Thyroid gland (tissue), 4 donors: ENCODE data around the gene UGT2B15. TPM values are rescaled to one million over a fixed set of nuclear protein-coding genes. Genes with fewer than 3 reads are reported as not detected.
"Not testable (repeated sequence)": the region's sequence is repeated elsewhere in the genome, so short reads cannot be mapped to it uniquely, and the experiment has no call there.

Experiments used
- DNase-seq, 2 donors: peaks; one replicate each; pipeline ENCODE4 v3.0.0-alpha.2; 2019
- H3K27ac ChIP-seq, 3 donors: fragments of 200-600 bp; sonication (generic); 1 replicate in 2 of 3; 2 replicates in 1 of 3; pipeline ENCODE4 v1.5.1; 2016 to 2019; ENCODE audit warnings: mild to moderate bottlenecking in 1 of 3, moderate library complexity in 1 of 3
- H3K27me3 ChIP-seq: fragments of 200-600 bp; sonication (generic); one replicate; pipeline ENCODE4 v1.5.1; 2019
- H3K36me3 ChIP-seq, 2 donors: fragments of 200-600 bp; sonication (generic); one replicate each; pipeline ENCODE4 v1.5.1; 2016 to 2019
- H3K4me1 ChIP-seq, 2 donors: fragments of 200-600 bp; sonication (generic); one replicate each; pipeline ENCODE4 v1.5.1; 2017 to 2019
- H3K4me3 ChIP-seq, 3 donors: fragments of 200-600 bp; sonication (generic); replicated peaks in 1 of 3; 1 replicate in 2 of 3; 2 replicates in 1 of 3; pipeline ENCODE4 v1.5.1; 2016; ENCODE audit warnings: mild to moderate bottlenecking in 1 of 3
- H3K9me3 ChIP-seq: fragments of 200-600 bp; sonication (generic); one replicate; pipeline ENCODE4 v1.5.1; 2017
- POLR2A ChIP-seq, 2 donors: fragments of 450-650 bp; IDR thresholded peaks; one replicate each; pipeline ENCODE4 v1.6.1; 2017; ENCODE audit warnings: antibody characterized with exemption in 2 of 2, mild to moderate bottlenecking in 2 of 2, moderate library complexity in 1 of 2
- WGBS, 2 donors: methylation state at CpG; one replicate each; pipeline ENCODE4 v1.1.5; 2017; 5-methylcytosine and 5-hydroxymethylcytosine counted together
- intact Hi-C: fragments of 100-400 bp; cut with DNase I; formaldehyde crosslinking; loops from one replicate; pipeline ENCODE4 v1.15.1; 2023
- total RNA-seq, 4 donors: library from RNA; depleted of rRNA; stranded (reverse); fragments of >200 nt; gene quantifications; one replicate each; pipeline ENCODE4 v1.2.3, GENCODE V29; 2016
- TF ChIP-seq, protein P1 (sequence below), 6 experiments: fragments of 200-600 bp in 3 of 6; fragments of 450-650 bp in 3 of 6; sonication (generic) in 3 of 6; IDR thresholded peaks; one replicate each; pipeline ENCODE4 v1.5.1; 2016 to 2019; ENCODE audit warnings: antibody characterized with exemption in 6 of 6, mild to moderate bottlenecking in 2 of 6, inconsistent platforms in 1 of 6, moderate library complexity in 1 of 6

UGT2B15 gene
- total RNA-seq, 4 donors from 2014 or later, result not detected

DNA sequence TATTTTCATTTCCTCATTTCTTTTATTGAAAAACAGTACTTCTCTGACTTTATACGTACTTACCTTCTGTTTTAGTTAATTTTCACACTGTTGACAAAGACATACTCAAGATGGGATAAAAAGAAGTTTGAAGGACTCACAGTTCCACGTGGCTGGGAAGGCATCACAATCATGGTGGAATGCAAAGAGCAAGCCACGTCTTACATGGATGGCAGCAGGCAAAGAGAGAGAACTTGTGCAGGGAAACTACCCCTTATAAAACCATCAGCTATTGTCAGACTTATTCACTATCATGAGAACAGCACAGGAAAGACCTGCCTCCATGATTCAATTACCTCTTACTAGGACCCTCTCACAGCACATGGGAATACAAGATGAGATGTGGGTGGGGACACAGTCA is 20.7 kb upstream of the UGT2B15 start:
- Histone ChIP-seq H3K4me1 (no peaks in the 10 kb centered on the region), H3K9me3 (no peaks in the 10 kb centered on the region), H3K27me3 (no peaks in the 10 kb centered on the region), H3K36me3 (no peaks in the 10 kb centered on the region), H3K4me3 (no peak overlapping the region), H3K27ac (no peak overlapping the region)
- intact Hi-C loops, result no loop called here
- TF ChIP-seq POLR2A (IDR thresholded peaks at IDR 0.05), result no peak
- TF ChIP-seq, protein P1, sequence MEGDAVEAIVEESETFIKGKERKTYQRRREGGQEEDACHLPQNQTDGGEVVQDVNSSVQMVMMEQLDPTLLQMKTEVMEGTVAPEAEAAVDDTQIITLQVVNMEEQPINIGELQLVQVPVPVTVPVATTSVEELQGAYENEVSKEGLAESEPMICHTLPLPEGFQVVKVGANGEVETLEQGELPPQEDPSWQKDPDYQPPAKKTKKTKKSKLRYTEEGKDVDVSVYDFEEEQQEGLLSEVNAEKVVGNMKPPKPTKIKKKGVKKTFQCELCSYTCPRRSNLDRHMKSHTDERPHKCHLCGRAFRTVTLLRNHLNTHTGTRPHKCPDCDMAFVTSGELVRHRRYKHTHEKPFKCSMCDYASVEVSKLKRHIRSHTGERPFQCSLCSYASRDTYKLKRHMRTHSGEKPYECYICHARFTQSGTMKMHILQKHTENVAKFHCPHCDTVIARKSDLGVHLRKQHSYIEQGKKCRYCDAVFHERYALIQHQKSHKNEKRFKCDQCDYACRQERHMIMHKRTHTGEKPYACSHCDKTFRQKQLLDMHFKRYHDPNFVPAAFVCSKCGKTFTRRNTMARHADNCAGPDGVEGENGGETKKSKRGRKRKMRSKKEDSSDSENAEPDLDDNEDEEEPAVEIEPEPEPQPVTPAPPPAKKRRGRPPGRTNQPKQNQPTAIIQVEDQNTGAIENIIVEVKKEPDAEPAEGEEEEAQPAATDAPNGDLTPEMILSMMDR (IDR thresholded peaks at IDR 0.05), result no peak
- DNase-seq, result no peak
- whole genome bisulfite sequencing, 2 donors, result 68 to 77% methylated on average over 3 of the region's 3 CpGs

DNA sequence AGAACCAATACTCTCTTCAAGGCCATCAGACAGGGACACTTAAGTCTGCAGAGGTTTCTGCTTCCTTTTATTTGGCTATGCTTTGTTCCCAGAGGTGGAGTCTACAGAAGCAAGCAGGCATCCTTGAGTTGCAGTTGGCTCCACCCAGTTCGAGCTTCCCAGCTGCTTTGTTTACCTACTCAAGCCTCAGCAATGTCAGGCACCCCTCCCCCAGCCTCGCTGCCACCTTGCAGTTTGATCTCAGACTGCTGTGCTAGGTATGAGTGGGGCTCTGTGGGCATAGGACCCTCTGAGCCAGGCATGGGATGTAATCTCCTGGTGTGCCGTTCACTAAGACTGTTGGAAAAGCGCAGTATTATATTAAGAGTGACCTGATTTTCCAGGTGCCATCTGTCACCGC is 12.6 kb upstream of the UGT2B15 start:
- H3K9me3 ChIP-seq, result no peaks in the 10 kb centered on the region
- DNase-seq, result no peak
- H3K36me3 ChIP-seq, result no peaks in the 10 kb centered on the region
- intact Hi-C loops, result no loop called here
- no peaks in the 10 kb centered on the region for H3K27me3 ChIP-seq
- no peak overlapping the region for H3K27ac ChIP-seq
- no peak for TF ChIP-seq POLR2A (IDR thresholded peaks at IDR 0.05)
- TF ChIP-seq, protein P1 (IDR thresholded peaks at IDR 0.05), result no peak
- no peaks in the 10 kb centered on the region for H3K4me1 ChIP-seq
- 82 to 95% methylated on average over 2 to 5 of the region's 5 CpGs for WGBS, 2 donors
- no peak overlapping the region for H3K4me3 ChIP-seq

GRCh38 chr4:68681298-68681697 is 10.8 kb upstream of the UGT2B15 start:
- H3K4me3 ChIP-seq, intact Hi-C loops, DNase-seq, H3K36me3 ChIP-seq, H3K4me1 ChIP-seq, H3K9me3 ChIP-seq, H3K27ac ChIP-seq, H3K27me3 ChIP-seq: not testable (repeated sequence)
- WGBS, 2 donors, result 86 to 91% methylated on average over 3 of the region's 3 CpGs

DNA sequence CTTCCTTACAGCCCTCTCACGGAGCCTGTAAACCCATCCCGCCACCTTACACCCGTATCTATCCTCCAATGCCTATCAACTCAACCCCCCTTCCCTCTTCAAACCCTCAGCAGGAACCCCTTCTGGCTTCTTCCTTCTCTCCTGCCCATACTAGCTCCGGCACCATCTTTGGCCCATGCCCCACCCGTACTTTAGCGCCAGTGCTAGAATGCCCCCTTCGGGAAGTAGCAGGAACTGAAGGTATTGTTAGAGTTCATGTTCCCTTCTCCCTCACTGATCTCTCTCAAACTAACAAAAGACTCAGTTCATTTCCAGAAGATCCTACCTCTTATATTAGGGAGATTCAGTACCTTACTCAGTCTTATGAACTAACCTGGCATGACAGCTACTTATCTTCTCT is 2.7 kb upstream of the UGT2B15 start:
- H3K36me3 ChIP-seq, result no peaks in the 10 kb centered on the region
- 93 to 97% methylated on average over 7 of the region's 7 CpGs for WGBS, 2 donors
- TF ChIP-seq POLR2A (IDR thresholded peaks at IDR 0.05), result no peak
- TF ChIP-seq, protein P1 (IDR thresholded peaks at IDR 0.05), result no peak
- H3K4me1 ChIP-seq, result no peaks in the 10 kb centered on the region
- DNase-seq, result no peak
- no peak overlapping the region for H3K4me3 ChIP-seq
- no peak overlapping the region for H3K27ac ChIP-seq
- no peaks in the 10 kb centered on the region for H3K9me3 ChIP-seq
- intact Hi-C loops, result no loop called here
- no peaks in the 10 kb centered on the region for H3K27me3 ChIP-seq

GRCh38 chr4:68671217-68671616 is 765 bp upstream of the UGT2B15 start:
- H3K9me3 ChIP-seq, H3K27ac ChIP-seq, intact Hi-C loops, H3K4me3 ChIP-seq, H3K4me1 ChIP-seq, H3K36me3 ChIP-seq, DNase-seq, H3K27me3 ChIP-seq: not testable (repeated sequence)
- TF ChIP-seq, protein P1 (IDR thresholded peaks at IDR 0.05), result peak in 2 of 6 experiments; percentile 7 to 20

DNA sequence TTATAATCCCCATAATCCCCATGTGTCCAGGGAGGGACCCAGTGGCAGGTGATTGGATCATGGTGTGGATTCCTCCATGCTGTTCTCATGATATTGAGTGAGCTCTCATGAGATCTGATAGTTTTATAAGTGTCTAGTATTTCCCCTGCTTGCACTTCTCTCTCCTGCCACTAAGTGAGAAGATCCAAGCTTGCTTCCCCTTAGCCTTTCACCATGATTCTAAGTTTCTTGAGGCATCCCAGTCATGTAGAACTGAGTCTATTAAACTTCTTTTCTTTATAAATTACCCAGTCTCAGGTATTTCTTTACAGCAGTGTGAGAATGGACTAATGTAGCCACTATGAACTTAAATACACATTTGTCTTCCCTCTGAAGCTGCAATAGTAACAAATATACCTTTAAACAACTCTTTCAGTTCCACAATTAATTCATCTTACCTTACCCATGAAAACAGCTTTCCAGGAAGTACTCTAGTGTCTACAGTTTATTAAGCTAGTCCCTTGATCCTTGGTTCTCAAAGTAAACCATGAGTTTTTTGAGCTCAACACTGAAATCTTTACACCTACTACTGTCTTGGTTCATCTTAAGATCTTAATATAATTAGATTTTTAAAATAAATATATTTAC is 1.8 kb downstream of the UGT2B15 start:
- intact Hi-C loops, H3K36me3 ChIP-seq, H3K4me1 ChIP-seq, H3K27me3 ChIP-seq, H3K4me3 ChIP-seq, H3K27ac ChIP-seq, H3K9me3 ChIP-seq, DNase-seq: not testable (repeated sequence)

DNA sequence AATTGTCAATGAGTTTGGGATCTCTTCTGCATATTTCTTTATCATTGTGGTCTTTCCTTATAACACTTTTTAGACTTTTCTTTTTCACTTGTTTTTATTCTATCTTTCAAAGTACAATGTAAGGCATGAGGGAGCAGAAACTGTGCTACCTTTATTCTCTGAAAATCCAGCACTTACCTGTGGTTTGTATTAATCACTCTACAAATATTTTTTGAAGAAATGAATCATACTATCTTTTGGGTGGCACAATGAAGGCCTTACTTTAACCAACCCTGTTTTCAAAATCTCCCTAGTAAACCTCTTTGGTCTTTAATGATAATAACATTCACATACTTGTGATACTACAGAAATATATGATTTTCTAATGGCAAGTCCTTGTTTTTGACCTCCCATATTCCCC is 2.9 kb downstream of the UGT2B15 start:
- intact Hi-C loops, H3K27ac ChIP-seq, H3K9me3 ChIP-seq, H3K27me3 ChIP-seq, H3K36me3 ChIP-seq, DNase-seq, H3K4me3 ChIP-seq, H3K4me1 ChIP-seq: not testable (repeated sequence)

- H3K4me1 ChIP-seq, DNase-seq, intact Hi-C loops, H3K27ac ChIP-seq, H3K36me3 ChIP-seq, H3K27me3 ChIP-seq, H3K4me3 ChIP-seq, H3K9me3 ChIP-seq: not testable (repeated sequence)
- WGBS, 2 donors, result 69 to 78% methylated on average over 3 of the region's 3 CpGs
These were observed 5.7 kb downstream of the UGT2B15 start for GRCh38 chr4:68664721-68665120.

DNA sequence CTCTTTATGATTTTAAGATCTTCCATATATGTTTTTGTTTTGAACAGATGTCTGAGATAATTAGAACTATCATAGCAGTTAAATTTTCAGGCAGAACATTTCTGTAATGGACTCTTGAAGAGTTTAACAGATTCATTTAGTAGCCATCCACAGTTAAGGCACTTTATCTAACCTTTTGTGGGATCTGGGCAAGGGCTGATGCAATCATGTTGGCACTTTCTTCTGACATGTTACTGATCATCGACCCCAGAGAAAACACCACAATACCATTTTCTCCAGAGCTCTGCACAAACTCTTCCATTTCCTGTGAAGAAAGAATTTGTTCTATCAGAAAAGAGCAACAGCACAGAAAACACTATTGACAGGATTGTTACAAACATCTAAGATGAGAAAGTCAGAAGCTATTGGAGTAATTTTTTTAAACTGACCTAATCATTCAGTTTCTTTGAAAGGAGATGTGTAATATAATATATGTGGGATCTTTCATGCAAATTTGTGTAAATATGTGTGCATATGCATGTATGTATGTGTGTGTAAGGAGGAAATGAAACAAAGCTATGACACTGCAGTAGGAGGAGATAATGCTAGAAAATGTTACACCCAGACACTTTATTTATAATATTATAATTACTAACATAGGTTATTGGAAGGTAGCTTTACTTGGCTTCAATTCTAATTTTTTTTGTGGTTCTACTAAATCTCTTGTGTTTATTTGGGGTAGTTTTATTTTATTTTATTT is 7.4 kb downstream of the UGT2B15 start:
- H3K27ac ChIP-seq, H3K4me1 ChIP-seq, H3K4me3 ChIP-seq, H3K9me3 ChIP-seq, H3K36me3 ChIP-seq, intact Hi-C loops, DNase-seq, H3K27me3 ChIP-seq: not testable (repeated sequence)
- no CpG with 5 or more reads among the region's 1 CpG for WGBS, 2 donors
